SK-N-SH treated with all-trans-retinoic acid at 6 μM for 48 hours (cell line): ENCODE measurements around the gene PPY.

Source experiments
- TOX ChIP-seq: fragments of 250-450 bp; sonication (Bioruptor Pico); IDR thresholded peaks from 2 replicates; pipeline ENCODE4 v1.8.0; 2021; ENCODE audit warnings: mild to moderate bottlenecking, moderate library complexity, borderline replicate concordance
- ZNF565 ChIP-seq: fragments of 450-650 bp; formaldehyde crosslinking; conservative IDR thresholded peaks from 2 replicates; pipeline ENCODE4 v1.5.0; 2020; ENCODE audit warnings: low read depth, mild to moderate bottlenecking, moderate library complexity

- TF ChIP-seq TOX (CRISPR knock-in tag) (no peak), ZNF565 (CRISPR knock-in tag) (no peak)
Observed at GRCh38 chr17:43952724-43953666, 10.7 kb upstream of the PPY start.
